LNCaP clone FGC (cell line): Measurements from ENCODE around the gene WSB1.

Experiments
- DNase-seq: peaks from one replicate; pipeline ENCODE4 v3.0.0-alpha.2; 2011; ENCODE audit warnings: low read depth
- H3K4me3 ChIP-seq: 2 replicates; pipeline ENCODE4 v1.5.1; 2011; ENCODE audit warnings: mild to moderate bottlenecking, low read depth, low read length, control low read depth
- CTCF ChIP-seq: IDR thresholded peaks from 2 replicates; pipeline ENCODE4 v1.5.1; 2012; ENCODE audit warnings: mild to moderate bottlenecking; ENCODE audit not compliant: control insufficient read depth, insufficient read depth; ENCODE audit errors: extremely low read depth

Gene WSB1

GRCh38 chr17:27355419-27355818 is 61.5 kb downstream of the WSB1 start:
- H3K4me3 ChIP-seq: no peak overlapping the region
- no peak for DNase-seq
- TF ChIP-seq CTCF: no peak

GRCh38 chr17:27356091-27356705 is 62.3 kb downstream of the WSB1 start:
- no peak for DNase-seq
- no peak for TF ChIP-seq CTCF
- H3K4me3 ChIP-seq: no peak overlapping the region

GRCh38 chr17:27357236-27357635 is 63.3 kb downstream of the WSB1 start:
- TF ChIP-seq CTCF: no peak
- DNase-seq: no peak
- H3K4me3 ChIP-seq: no peak overlapping the region

- no peak for DNase-seq
- TF ChIP-seq CTCF: no peak
- H3K4me3 ChIP-seq: no peak overlapping the region
Observed at GRCh38 chr17:27360507-27360906, 66.6 kb downstream of the WSB1 start.

- H3K4me3 ChIP-seq: no peak overlapping the region
- no peak for TF ChIP-seq CTCF
- no peak for DNase-seq
Observed at GRCh38 chr17:27361695-27362094, 67.8 kb downstream of the WSB1 start.

- DNase-seq: no peak
- no peak for TF ChIP-seq CTCF
- no peak overlapping the region for H3K4me3 ChIP-seq
Observed at GRCh38 chr17:27362503-27362902, 68.6 kb downstream of the WSB1 start.

- TF ChIP-seq CTCF: no peak
- H3K4me3 ChIP-seq: no peak overlapping the region
- no peak for DNase-seq
Observed at GRCh38 chr17:27362909-27363308, 69.0 kb downstream of the WSB1 start.
